Gastroesophageal sphincter (tissue), 3 donors: ENCODE results near the gene ETFDH.
A peak's percentile ranks its signal among the peaks of the same experiment; 100 is the strongest.

Experiments used
- POLR2A ChIP-seq, 2 donors: fragments of 450-650 bp; IDR thresholded peaks; one replicate each; pipeline ENCODE4 v1.6.1; 2017; ENCODE audit warnings: antibody characterized with exemption in 2 of 2, mild to moderate bottlenecking in 2 of 2, moderate library complexity in 1 of 2
- POLR2AphosphoS5 ChIP-seq: sonication (generic); formaldehyde crosslinking; IDR thresholded peaks from one replicate; pipeline ENCODE4 v1.6.1; 2017; ENCODE audit warnings: antibody characterized with exemption
- TF ChIP-seq, protein P1 (sequence below), 4 experiments: fragments of 200-600 bp in 2 of 4; fragments of 450-650 bp in 2 of 4; sonication (generic) in 1 of 4; IDR thresholded peaks; one replicate each; pipeline ENCODE4 v1.5.1; 2017 to 2019; ENCODE audit warnings: antibody characterized with exemption in 4 of 4, mild to moderate bottlenecking in 2 of 4, moderate library complexity in 2 of 4

DNA sequence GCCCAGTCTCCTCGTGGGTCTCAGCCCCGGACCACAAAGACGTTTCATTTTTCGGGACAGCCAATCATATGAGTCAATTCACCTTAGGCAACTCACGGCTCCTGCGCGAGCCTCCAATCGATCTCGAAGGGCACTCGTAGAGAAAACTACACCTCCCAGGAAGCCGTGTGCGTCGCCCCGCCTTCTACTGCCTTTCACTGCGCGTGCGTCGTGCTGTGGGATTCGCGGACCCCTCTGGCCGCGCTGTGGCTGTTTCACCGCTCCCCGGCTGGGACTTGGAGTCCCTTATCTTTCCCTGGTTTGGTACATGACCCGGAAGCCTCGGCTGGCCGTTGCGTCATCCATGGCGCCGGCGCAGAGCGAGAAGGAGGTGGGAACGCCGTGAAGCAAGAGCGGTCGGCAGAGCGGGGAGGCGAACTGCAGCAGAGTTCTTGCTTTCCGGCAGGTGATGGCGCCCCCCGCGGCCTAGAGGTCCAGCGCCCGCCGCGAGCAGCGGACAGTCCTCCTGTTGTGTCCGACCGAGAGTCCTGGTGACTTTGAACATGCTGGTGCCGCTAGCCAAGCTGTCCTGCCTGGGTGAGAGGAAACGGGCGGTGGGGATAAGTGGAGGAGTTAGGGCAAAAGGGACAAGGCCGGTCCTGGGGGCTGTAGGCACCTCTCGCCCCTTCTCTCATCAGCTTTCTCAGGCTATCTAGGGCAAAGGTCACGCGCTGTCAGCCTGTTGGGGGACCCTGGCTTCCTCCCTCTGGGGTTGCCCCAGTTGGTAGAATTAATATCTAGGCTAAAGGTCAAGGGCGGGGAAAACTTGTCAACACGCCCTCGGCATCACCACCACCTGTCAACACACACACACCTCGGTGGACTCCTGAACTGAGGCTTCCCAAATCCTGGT lies at the start of gene ETFDH:
- TF ChIP-seq POLR2AphosphoS5, result peak; percentile 88
- TF ChIP-seq POLR2A (IDR thresholded peaks at IDR 0.05), result peak; percentile 54 to 66
- TF ChIP-seq, protein P1, sequence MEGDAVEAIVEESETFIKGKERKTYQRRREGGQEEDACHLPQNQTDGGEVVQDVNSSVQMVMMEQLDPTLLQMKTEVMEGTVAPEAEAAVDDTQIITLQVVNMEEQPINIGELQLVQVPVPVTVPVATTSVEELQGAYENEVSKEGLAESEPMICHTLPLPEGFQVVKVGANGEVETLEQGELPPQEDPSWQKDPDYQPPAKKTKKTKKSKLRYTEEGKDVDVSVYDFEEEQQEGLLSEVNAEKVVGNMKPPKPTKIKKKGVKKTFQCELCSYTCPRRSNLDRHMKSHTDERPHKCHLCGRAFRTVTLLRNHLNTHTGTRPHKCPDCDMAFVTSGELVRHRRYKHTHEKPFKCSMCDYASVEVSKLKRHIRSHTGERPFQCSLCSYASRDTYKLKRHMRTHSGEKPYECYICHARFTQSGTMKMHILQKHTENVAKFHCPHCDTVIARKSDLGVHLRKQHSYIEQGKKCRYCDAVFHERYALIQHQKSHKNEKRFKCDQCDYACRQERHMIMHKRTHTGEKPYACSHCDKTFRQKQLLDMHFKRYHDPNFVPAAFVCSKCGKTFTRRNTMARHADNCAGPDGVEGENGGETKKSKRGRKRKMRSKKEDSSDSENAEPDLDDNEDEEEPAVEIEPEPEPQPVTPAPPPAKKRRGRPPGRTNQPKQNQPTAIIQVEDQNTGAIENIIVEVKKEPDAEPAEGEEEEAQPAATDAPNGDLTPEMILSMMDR (IDR thresholded peaks at IDR 0.05), result peak; percentile 36 to 82 (median 76)
